Neural cell (in vitro differentiated cells): ENCODE data around the gene ASIC2.

ENCODE experiments used
- POLR2AphosphoS5 ChIP-seq: IDR thresholded peaks from 2 replicates; pipeline ENCODE4 v1.6.1; 2012
- RAD21 ChIP-seq: fragments of 450-650 bp; conservative IDR thresholded peaks from 2 replicates; pipeline ENCODE4 v1.6.1; 2014; ENCODE audit warnings: antibody characterized with exemption, mild to moderate bottlenecking, moderate library complexity
- TAF1 ChIP-seq: IDR thresholded peaks from 2 replicates; pipeline ENCODE4 v1.6.1; 2012; ENCODE audit warnings: low read depth
- TF ChIP-seq, protein P1 (sequence below): fragments of 450-650 bp; IDR thresholded peaks from 2 replicates; pipeline ENCODE4 v1.5.1; 2014; ENCODE audit warnings: antibody characterized with exemption, mild to moderate bottlenecking, moderate library complexity; ENCODE audit not compliant: poor library complexity, severe bottlenecking

GRCh38 chr17:32988481-32989101, 304.5 kb downstream of the ASIC2 start:
- TF ChIP-seq, protein P1, sequence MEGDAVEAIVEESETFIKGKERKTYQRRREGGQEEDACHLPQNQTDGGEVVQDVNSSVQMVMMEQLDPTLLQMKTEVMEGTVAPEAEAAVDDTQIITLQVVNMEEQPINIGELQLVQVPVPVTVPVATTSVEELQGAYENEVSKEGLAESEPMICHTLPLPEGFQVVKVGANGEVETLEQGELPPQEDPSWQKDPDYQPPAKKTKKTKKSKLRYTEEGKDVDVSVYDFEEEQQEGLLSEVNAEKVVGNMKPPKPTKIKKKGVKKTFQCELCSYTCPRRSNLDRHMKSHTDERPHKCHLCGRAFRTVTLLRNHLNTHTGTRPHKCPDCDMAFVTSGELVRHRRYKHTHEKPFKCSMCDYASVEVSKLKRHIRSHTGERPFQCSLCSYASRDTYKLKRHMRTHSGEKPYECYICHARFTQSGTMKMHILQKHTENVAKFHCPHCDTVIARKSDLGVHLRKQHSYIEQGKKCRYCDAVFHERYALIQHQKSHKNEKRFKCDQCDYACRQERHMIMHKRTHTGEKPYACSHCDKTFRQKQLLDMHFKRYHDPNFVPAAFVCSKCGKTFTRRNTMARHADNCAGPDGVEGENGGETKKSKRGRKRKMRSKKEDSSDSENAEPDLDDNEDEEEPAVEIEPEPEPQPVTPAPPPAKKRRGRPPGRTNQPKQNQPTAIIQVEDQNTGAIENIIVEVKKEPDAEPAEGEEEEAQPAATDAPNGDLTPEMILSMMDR, result no peak
- no peak for TF ChIP-seq TAF1
- no peak for TF ChIP-seq POLR2AphosphoS5
- TF ChIP-seq RAD21, result no peak
